ENCODE data around the gene PCDHGA7.
"Not testable (repeated sequence)": the region's sequence is repeated elsewhere in the genome, so short reads cannot be mapped to it uniquely, and the experiment has no call there.

Gene PCDHGA7

GRCh38 chr5:141417494-141418172 is 35.1 kb downstream of the PCDHGA7 start, which contains the start of gene PCDHGB7:
PCDHGB7 (plus strand) TSS chr5:141417677; CDS start chr5:141417860, 183 bp downstream.
- DNase-seq: peak; percentile 58
- H3K36me3 ChIP-seq; H3K27ac ChIP-seq; H3K27me3 ChIP-seq (ENCODE audit: insufficient read depth, low read depth, severe bottlenecking); H3K4me3 ChIP-seq (ENCODE audit: low read depth, low read length): not testable (repeated sequence)
- TF ChIP-seq CTCF (IDR thresholded peaks at IDR 0.05; ENCODE audit: low read depth, low read length): peak; percentile 67
- H3K9me3 ChIP-seq (ENCODE audit: severe bottlenecking): peaks cover 25% of the 10 kb centered on the region

GRCh38 chr5:141419074-141419880 is 36.7 kb downstream of the PCDHGA7 start:
- DNase-seq: no peak
- Histone ChIP-seq H3K4me3 (ENCODE audit: low read depth, low read length) (no peak overlapping the region), H3K27me3 (ENCODE audit: insufficient read depth, low read depth, severe bottlenecking) (no peaks in the 10 kb centered on the region), H3K36me3 (no peaks in the 10 kb centered on the region), H3K27ac (no peak overlapping the region), H3K9me3 (ENCODE audit: severe bottlenecking) (peaks cover 25% of the 10 kb centered on the region)
- TF ChIP-seq CTCF (IDR thresholded peaks at IDR 0.05; ENCODE audit: low read depth, low read length): no peak

GRCh38 chr5:141420855-141421488 is 38.4 kb downstream of the PCDHGA7 start, which contains the start of gene PCDHGA11:
PCDHGA11 (plus strand) TSS chr5:141421051; CDS start chr5:141421228, 177 bp downstream.
- Histone ChIP-seq H3K36me3 (no peaks in the 10 kb centered on the region), H3K27ac (no peak within 1 kb of the TSS), H3K4me3 (ENCODE audit: low read depth, low read length) (no peak within 1 kb of the TSS), H3K27me3 (ENCODE audit: insufficient read depth, low read depth, severe bottlenecking) (no peaks in the 10 kb centered on the region), H3K9me3 (ENCODE audit: severe bottlenecking) (peaks cover 25% of the 10 kb centered on the region)
- no peak; the same call in 1 of the 2 replicates for TF ChIP-seq CTCF (IDR thresholded peaks at IDR 0.05; ENCODE audit: low read depth, low read length)
- DNase-seq: peak; percentile 30

GRCh38 chr5:141421489-141421855 is 38.9 kb downstream of the PCDHGA7 start:
- no peak overlapping the region for H3K27ac ChIP-seq
- no peaks in the 10 kb centered on the region for H3K36me3 ChIP-seq
- peaks cover 25% of the 10 kb centered on the region for H3K9me3 ChIP-seq (ENCODE audit: severe bottlenecking)
- no peaks in the 10 kb centered on the region for H3K27me3 ChIP-seq (ENCODE audit: insufficient read depth, low read depth, severe bottlenecking)
- no peak overlapping the region for H3K4me3 ChIP-seq (ENCODE audit: low read depth, low read length)
- DNase-seq: no peak
- no peak for TF ChIP-seq CTCF (IDR thresholded peaks at IDR 0.05; ENCODE audit: low read depth, low read length)

- DNase-seq: no peak
- H3K27me3 ChIP-seq (ENCODE audit: insufficient read depth, low read depth, severe bottlenecking): no peaks in the 10 kb centered on the region
- H3K4me3 ChIP-seq (ENCODE audit: low read depth, low read length): no peak overlapping the region
- H3K36me3 ChIP-seq: no peaks in the 10 kb centered on the region
- no peak overlapping the region for H3K27ac ChIP-seq
- peaks cover 27% of the 10 kb centered on the region for H3K9me3 ChIP-seq (ENCODE audit: severe bottlenecking)
- TF ChIP-seq CTCF (IDR thresholded peaks at IDR 0.05; ENCODE audit: low read depth, low read length): no peak
These were observed 40.3 kb downstream of the PCDHGA7 start for GRCh38 chr5:141422742-141423291.
